ENCODE measurements around the gene PXT1. TPM values are rescaled to one million over a fixed set of nuclear protein-coding genes. Genes with fewer than 3 reads are reported as not detected.
A peak's percentile ranks its signal among the peaks of the same experiment; 100 is the strongest.

Gene PXT1
- total and polyA plus RNA-seq, 9 of the 15 experiments (the other 6 are each of a cell fraction or from before 2014, with no cell fraction given): 0.09 to 0.11 (median 0.10) TPM; not detected in 5

DNA sequence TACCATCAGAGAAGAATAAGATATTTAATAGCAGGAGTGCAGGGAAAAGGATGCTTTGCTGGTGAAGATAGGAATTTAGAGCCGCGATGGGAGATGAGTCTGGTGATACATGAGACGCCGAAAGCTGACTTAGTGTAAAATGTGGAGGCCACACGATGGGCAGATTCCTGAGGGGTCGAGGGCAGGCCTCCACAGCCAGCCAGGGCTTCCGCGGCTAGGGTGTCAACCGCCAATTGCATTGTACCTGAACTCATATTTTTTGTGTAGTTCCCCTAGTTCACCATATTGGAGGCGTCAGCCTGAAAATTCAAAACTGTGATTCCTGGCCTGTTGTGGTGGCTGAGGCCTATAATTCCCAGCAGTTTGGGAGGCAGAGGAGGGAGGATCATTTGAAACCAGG lies 63.7 kb downstream of the PXT1 start:
- in situ Hi-C loops (cut with MboI) (no loop called here), intact Hi-C loops (cut with micrococcal nuclease) (no loop called here)
- no peak overlapping the region for H3K9ac ChIP-seq (ENCODE audit: insufficient read depth in 1 of 2, low read depth in 2 of 2, low read length in 2 of 2)
- no peaks in the 10 kb centered on the region; the same call in 1 of the 2 replicates for H4K20me1 ChIP-seq (replicated peaks; ENCODE audit: control insufficient read depth, insufficient read depth, low read length)
- no peak for DNase-seq (ENCODE audit: extremely low read depth in 1 of 4, low spot score in 3 of 4)
- H3K9me1 ChIP-seq (ENCODE audit: control insufficient read depth, insufficient read depth, low read length): no peaks in the 10 kb centered on the region
- no peak for FAIRE-seq
- no peaks in the 10 kb centered on the region for H3K9me3 ChIP-seq (replicated peaks; ENCODE audit: control insufficient read depth, insufficient read depth, low read depth, low read length)
- H3K36me3 ChIP-seq (ENCODE audit: control insufficient read depth, insufficient read depth, low read length): no peaks in the 10 kb centered on the region
- H3K4me1 ChIP-seq (replicated peaks in 1 of 2; ENCODE audit: control insufficient read depth in 2 of 2, insufficient read depth in 2 of 2, low read length in 2 of 2): peaks cover 0 to 4% of the 10 kb centered on the region in 2 experiments; a peak in 2 of 5 replicates
- ATAC-seq: no peak
- ChIA-PET CTCF (ENCODE audit: low intra/inter-chr PET ratio) (no interaction called here), POLR2A (interaction anchor here (0.6 kb wide), 1 partner anchor 283 kb away, joined by 4 read pairs; no protein-coding TSS in a partner anchor)
- no peak overlapping the region for H2AFZ ChIP-seq (ENCODE audit: low read depth, low read length)
- peaks cover 48 to 75% of the 10 kb centered on the region in 2 experiments for H3K27me3 ChIP-seq (ENCODE audit: control insufficient read depth in 2 of 2, insufficient read depth in 2 of 2, low read length in 2 of 2)
- BruUV-seq (replicated peaks): no TSS peak
- 24% methylated on average over 10 of the region's 10 CpGs for WGBS (ENCODE audit: insufficient coverage, low coverage, missing lambda C conversion rate)
- no peak overlapping the region for H3K27ac ChIP-seq (ENCODE audit: extremely low read depth, low read depth, low read length)
- no peak overlapping the region for H3K4me2 ChIP-seq (ENCODE audit: insufficient read depth, low read length)
- H3K4me3 ChIP-seq: no peak overlapping the region
- H3K79me2 ChIP-seq (ENCODE audit: control insufficient read depth, insufficient read depth, low read length): no peaks in the 10 kb centered on the region
- TF ChIP-seq CREB1 (IDR thresholded peaks at IDR 0.05) (no peak), CREB1 (CRISPR knock-in tag; IDR thresholded peaks at IDR 0.05) (no peak)
- TF ChIP-seq, protein P1, sequence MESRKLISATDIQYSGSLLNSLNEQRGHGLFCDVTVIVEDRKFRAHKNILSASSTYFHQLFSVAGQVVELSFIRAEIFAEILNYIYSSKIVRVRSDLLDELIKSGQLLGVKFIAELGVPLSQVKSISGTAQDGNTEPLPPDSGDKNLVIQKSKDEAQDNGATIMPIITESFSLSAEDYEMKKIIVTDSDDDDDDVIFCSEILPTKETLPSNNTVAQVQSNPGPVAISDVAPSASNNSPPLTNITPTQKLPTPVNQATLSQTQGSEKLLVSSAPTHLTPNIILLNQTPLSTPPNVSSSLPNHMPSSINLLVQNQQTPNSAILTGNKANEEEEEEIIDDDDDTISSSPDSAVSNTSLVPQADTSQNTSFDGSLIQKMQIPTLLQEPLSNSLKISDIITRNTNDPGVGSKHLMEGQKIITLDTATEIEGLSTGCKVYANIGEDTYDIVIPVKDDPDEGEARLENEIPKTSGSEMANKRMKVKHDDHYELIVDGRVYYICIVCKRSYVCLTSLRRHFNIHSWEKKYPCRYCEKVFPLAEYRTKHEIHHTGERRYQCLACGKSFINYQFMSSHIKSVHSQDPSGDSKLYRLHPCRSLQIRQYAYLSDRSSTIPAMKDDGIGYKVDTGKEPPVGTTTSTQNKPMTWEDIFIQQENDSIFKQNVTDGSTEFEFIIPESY (CRISPR knock-in tag; IDR thresholded peaks at IDR 0.05): peak; percentile 29; the same call in 1 of the 2 replicates
- TF ChIP-seq, protein P2, sequence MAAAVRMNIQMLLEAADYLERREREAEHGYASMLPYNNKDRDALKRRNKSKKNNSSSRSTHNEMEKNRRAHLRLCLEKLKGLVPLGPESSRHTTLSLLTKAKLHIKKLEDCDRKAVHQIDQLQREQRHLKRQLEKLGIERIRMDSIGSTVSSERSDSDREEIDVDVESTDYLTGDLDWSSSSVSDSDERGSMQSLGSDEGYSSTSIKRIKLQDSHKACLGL (CRISPR knock-in tag; IDR thresholded peaks at IDR 0.05; ENCODE audit: borderline replicate concordance, poor library complexity, severe bottlenecking): no peak
- TF ChIP-seq, protein P3, sequence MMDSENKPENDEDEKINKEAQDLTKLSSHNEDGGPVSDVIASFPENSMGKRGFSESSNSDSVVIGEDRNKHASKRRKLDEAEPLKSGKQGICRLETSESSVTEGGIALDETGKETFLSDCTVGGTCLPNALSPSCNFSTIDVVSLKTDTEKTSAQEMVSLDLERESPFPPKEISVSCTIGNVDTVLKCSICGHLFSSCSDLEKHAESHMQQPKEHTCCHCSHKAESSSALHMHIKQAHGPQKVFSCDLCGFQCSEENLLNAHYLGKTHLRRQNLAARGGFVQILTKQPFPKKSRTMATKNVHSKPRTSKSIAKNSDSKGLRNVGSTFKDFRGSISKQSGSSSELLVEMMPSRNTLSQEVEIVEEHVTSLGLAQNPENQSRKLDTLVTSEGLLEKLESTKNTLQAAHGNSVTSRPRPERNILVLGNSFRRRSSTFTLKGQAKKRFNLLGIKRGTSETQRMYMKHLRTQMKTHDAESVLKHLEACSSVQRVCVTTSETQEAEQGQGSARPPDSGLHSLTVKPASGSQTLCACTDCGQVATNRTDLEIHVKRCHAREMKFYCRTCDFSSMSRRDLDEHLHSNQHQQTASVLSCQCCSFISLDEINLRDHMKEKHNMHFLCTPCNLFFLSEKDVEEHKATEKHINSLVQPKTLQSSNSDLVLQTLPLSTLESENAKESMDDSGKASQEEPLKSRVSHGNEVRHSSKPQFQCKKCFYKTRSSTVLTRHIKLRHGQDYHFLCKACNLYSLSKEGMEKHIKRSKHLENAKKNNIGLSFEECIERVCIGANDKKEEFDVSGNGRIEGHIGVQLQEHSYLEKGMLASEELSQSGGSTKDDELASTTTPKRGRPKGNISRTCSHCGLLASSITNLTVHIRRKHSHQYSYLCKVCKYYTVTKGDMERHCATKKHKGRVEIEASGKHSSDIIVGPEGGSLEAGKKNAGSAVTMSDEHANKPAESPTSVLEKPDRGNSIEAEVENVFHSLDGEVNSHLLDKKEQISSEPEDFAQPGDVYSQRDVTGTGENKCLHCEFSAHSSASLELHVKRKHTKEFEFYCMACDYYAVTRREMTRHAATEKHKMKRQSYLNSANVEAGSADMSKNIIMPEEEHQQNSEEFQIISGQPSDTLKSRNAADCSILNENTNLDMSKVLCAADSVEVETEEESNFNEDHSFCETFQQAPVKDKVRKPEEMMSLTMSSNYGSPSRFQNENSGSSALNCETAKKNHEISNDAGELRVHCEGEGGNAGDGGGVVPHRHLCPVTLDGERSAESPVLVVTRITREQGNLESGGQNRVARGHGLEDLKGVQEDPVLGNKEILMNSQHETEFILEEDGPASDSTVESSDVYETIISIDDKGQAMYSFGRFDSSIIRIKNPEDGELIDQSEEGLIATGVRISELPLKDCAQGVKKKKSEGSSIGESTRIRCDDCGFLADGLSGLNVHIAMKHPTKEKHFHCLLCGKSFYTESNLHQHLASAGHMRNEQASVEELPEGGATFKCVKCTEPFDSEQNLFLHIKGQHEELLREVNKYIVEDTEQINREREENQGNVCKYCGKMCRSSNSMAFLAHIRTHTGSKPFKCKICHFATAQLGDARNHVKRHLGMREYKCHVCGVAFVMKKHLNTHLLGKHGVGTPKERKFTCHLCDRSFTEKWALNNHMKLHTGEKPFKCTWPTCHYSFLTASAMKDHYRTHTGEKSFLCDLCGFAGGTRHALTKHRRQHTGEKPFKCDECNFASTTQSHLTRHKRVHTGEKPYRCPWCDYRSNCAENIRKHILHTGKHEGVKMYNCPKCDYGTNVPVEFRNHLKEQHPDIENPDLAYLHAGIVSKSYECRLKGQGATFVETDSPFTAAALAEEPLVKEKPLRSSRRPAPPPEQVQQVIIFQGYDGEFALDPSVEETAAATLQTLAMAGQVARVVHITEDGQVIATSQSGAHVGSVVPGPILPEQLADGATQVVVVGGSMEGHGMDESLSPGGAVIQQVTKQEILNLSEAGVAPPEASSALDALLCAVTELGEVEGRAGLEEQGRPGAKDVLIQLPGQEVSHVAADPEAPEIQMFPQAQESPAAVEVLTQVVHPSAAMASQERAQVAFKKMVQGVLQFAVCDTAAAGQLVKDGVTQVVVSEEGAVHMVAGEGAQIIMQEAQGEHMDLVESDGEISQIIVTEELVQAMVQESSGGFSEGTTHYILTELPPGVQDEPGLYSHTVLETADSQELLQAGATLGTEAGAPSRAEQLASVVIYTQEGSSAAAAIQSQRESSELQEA (IDR thresholded peaks at IDR 0.05; ENCODE audit: low read depth): no peak
